ENCODE measurements around the gene MYBBP1A.

Gene MYBBP1A

GRCh38 chr17:4502466-4503154, 52.6 kb downstream of the MYBBP1A start:
- no peak for ATAC-seq
- TF ChIP-seq GLIS3 (CRISPR knock-in tag; IDR thresholded peaks at IDR 0.05) (no peak), ZC3H10 (CRISPR knock-in tag; IDR thresholded peaks at IDR 0.05) (no peak), SNAI2 (CRISPR knock-in tag; IDR thresholded peaks at IDR 0.05) (no peak), PATZ1 (CRISPR knock-in tag; IDR thresholded peaks at IDR 0.05; ENCODE audit: borderline replicate concordance) (no peak), POU6F1 (CRISPR knock-in tag; IDR thresholded peaks at IDR 0.05; ENCODE audit: borderline replicate concordance, low read depth) (no peak), ESRRG (CRISPR knock-in tag; IDR thresholded peaks at IDR 0.05) (no peak), ZNF70 (CRISPR knock-in tag; IDR thresholded peaks at IDR 0.05) (no peak), ZNF565 (CRISPR knock-in tag; conservative IDR thresholded peaks at IDR 0.05; ENCODE audit: low read depth) (no peak), CREB5 (CRISPR knock-in tag; IDR thresholded peaks at IDR 0.05; ENCODE audit: low read depth) (no peak), ZFP30 (CRISPR knock-in tag; IDR thresholded peaks at IDR 0.05) (no peak), ZNF8 (CRISPR knock-in tag; IDR thresholded peaks at IDR 0.05) (no peak), TCF4 (CRISPR knock-in tag; IDR thresholded peaks at IDR 0.05; ENCODE audit: borderline replicate concordance) (no peak), PPARA (CRISPR knock-in tag; IDR thresholded peaks at IDR 0.05; ENCODE audit: borderline replicate concordance) (no peak)

GRCh38 chr17:4501295-4501949, 53.8 kb downstream of the MYBBP1A start:
- no peak for ATAC-seq
- no peak for TF ChIP-seq TOX (CRISPR knock-in tag; IDR thresholded peaks at IDR 0.05; ENCODE audit: borderline replicate concordance)
- TF ChIP-seq ZNF565 (CRISPR knock-in tag; conservative IDR thresholded peaks at IDR 0.05; ENCODE audit: low read depth), result no peak
- TF ChIP-seq ISL1 (CRISPR knock-in tag; IDR thresholded peaks at IDR 0.05), result no peak
- TF ChIP-seq ARNTL (CRISPR knock-in tag; IDR thresholded peaks at IDR 0.05; ENCODE audit: borderline replicate concordance, low read depth), result no peak
- TF ChIP-seq PATZ1 (CRISPR knock-in tag; IDR thresholded peaks at IDR 0.05; ENCODE audit: borderline replicate concordance), result no peak
- TF ChIP-seq CSRNP3 (CRISPR knock-in tag; IDR thresholded peaks at IDR 0.05), result no peak
- TF ChIP-seq POU6F1 (CRISPR knock-in tag; IDR thresholded peaks at IDR 0.05; ENCODE audit: borderline replicate concordance, low read depth), result no peak
- TF ChIP-seq ZNF8 (CRISPR knock-in tag; IDR thresholded peaks at IDR 0.05), result no peak
- TF ChIP-seq GLIS3 (CRISPR knock-in tag; IDR thresholded peaks at IDR 0.05), result no peak
- no peak for TF ChIP-seq ESRRG (CRISPR knock-in tag; IDR thresholded peaks at IDR 0.05)
- TF ChIP-seq CREB5 (CRISPR knock-in tag; IDR thresholded peaks at IDR 0.05; ENCODE audit: low read depth), result no peak
- TF ChIP-seq PPARA (CRISPR knock-in tag; IDR thresholded peaks at IDR 0.05; ENCODE audit: borderline replicate concordance), result no peak
- TF ChIP-seq TCF4 (CRISPR knock-in tag; IDR thresholded peaks at IDR 0.05; ENCODE audit: borderline replicate concordance), result no peak
- TF ChIP-seq SNAI2 (CRISPR knock-in tag; IDR thresholded peaks at IDR 0.05), result no peak
- no peak for TF ChIP-seq ZNF70 (CRISPR knock-in tag; IDR thresholded peaks at IDR 0.05)
- no peak for TF ChIP-seq RARB (CRISPR knock-in tag; IDR thresholded peaks at IDR 0.05)
- no peak for TF ChIP-seq ZC3H10 (CRISPR knock-in tag; IDR thresholded peaks at IDR 0.05)
- TF ChIP-seq BACH2 (CRISPR knock-in tag; IDR thresholded peaks at IDR 0.05; ENCODE audit: borderline replicate concordance), result no peak
